NB4 (cell line): ENCODE data around the gene RCCD1.

Source experiments
- CTCF ChIP-seq: IDR thresholded peaks from one replicate; pipeline ENCODE4 v1.5.1; 2012; ENCODE audit warnings: low read depth, low read length
- POLR2A ChIP-seq: IDR thresholded peaks from 2 replicates; pipeline ENCODE4 v1.6.1; 2011; ENCODE audit warnings: mild to moderate bottlenecking; ENCODE audit not compliant: insufficient read length; ENCODE audit errors: extremely low read depth
- TF ChIP-seq, protein P1 (sequence below): IDR thresholded peaks from 2 replicates; pipeline ENCODE4 v1.6.1; 2011; ENCODE audit warnings: low read depth, low read length

GRCh38 chr15:90907051-90907660 is 47.5 kb upstream of the RCCD1 start:
- TF ChIP-seq CTCF (no peak), POLR2A (no peak)
- TF ChIP-seq, protein P1, sequence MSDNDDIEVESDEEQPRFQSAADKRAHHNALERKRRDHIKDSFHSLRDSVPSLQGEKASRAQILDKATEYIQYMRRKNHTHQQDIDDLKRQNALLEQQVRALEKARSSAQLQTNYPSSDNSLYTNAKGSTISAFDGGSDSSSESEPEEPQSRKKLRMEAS = no peak
